Measurements from ENCODE around the gene GOLGA3.

DNA sequence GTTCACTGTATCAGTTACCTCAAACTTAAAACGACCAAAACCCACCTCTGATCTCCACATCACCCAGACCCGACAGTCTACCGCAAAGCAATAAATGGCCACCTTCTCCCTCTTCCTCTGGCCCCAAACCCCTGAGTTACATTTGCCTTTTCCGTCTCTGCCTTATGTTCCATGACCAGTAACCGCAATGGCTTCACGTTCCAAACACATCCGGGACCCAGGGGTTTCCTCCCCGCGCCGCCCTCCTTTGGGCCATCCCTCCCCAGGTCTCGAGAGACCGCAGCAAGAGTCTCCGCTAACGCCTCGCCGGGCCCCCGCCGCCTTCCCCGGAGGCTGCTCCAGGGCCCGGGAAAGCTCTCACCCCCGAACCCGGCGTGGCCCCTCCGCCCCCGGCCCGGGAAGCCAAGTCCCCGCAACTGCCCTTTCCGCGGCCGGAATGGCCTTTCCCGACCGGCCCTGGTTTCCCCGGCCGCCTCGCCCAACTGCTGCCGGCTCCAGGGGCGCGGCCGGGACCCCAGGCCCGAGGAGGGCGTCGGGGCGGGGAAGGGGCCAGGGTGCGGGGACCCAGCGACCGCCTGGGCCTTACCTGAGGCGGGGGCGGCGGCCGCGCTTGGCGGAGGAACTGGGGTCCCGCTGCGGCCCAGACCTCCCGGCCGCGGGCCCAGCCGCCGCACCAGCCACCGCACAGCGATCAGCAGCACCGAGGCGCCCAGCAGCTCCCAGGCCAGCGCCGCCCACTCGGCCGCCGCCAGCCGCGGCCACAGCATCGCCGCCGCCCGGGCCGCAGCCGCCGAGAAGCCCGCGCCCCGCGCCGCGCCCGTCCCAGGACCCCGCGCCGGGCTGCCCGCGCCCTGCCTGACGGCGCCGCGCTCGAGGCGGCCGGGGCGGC is 67.4 kb downstream of the GOLGA3 start, which contains the start of gene ANKLE2:
- TF ChIP-seq, protein P1, sequence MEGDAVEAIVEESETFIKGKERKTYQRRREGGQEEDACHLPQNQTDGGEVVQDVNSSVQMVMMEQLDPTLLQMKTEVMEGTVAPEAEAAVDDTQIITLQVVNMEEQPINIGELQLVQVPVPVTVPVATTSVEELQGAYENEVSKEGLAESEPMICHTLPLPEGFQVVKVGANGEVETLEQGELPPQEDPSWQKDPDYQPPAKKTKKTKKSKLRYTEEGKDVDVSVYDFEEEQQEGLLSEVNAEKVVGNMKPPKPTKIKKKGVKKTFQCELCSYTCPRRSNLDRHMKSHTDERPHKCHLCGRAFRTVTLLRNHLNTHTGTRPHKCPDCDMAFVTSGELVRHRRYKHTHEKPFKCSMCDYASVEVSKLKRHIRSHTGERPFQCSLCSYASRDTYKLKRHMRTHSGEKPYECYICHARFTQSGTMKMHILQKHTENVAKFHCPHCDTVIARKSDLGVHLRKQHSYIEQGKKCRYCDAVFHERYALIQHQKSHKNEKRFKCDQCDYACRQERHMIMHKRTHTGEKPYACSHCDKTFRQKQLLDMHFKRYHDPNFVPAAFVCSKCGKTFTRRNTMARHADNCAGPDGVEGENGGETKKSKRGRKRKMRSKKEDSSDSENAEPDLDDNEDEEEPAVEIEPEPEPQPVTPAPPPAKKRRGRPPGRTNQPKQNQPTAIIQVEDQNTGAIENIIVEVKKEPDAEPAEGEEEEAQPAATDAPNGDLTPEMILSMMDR (IDR thresholded peaks at IDR 0.05; ENCODE audit: low read depth, low read length, missing input control) = no peak
- TF ChIP-seq, protein P2, sequence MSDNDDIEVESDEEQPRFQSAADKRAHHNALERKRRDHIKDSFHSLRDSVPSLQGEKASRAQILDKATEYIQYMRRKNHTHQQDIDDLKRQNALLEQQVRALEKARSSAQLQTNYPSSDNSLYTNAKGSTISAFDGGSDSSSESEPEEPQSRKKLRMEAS (IDR thresholded peaks at IDR 0.05) = no peak
- TF ChIP-seq JUND (IDR thresholded peaks at IDR 0.05) (no peak), TAF1 (conservative IDR thresholded peaks at IDR 0.05) (no peak), FOXA1 (IDR thresholded peaks at IDR 0.05) (no peak), FOXA2 (IDR thresholded peaks at IDR 0.05) (no peak), HNF4A (conservative IDR thresholded peaks at IDR 0.05) (no peak)
- TF ChIP-seq, protein P3, sequence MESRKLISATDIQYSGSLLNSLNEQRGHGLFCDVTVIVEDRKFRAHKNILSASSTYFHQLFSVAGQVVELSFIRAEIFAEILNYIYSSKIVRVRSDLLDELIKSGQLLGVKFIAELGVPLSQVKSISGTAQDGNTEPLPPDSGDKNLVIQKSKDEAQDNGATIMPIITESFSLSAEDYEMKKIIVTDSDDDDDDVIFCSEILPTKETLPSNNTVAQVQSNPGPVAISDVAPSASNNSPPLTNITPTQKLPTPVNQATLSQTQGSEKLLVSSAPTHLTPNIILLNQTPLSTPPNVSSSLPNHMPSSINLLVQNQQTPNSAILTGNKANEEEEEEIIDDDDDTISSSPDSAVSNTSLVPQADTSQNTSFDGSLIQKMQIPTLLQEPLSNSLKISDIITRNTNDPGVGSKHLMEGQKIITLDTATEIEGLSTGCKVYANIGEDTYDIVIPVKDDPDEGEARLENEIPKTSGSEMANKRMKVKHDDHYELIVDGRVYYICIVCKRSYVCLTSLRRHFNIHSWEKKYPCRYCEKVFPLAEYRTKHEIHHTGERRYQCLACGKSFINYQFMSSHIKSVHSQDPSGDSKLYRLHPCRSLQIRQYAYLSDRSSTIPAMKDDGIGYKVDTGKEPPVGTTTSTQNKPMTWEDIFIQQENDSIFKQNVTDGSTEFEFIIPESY (IDR thresholded peaks at IDR 0.05) = no peak
- TF ChIP-seq, protein P4, sequence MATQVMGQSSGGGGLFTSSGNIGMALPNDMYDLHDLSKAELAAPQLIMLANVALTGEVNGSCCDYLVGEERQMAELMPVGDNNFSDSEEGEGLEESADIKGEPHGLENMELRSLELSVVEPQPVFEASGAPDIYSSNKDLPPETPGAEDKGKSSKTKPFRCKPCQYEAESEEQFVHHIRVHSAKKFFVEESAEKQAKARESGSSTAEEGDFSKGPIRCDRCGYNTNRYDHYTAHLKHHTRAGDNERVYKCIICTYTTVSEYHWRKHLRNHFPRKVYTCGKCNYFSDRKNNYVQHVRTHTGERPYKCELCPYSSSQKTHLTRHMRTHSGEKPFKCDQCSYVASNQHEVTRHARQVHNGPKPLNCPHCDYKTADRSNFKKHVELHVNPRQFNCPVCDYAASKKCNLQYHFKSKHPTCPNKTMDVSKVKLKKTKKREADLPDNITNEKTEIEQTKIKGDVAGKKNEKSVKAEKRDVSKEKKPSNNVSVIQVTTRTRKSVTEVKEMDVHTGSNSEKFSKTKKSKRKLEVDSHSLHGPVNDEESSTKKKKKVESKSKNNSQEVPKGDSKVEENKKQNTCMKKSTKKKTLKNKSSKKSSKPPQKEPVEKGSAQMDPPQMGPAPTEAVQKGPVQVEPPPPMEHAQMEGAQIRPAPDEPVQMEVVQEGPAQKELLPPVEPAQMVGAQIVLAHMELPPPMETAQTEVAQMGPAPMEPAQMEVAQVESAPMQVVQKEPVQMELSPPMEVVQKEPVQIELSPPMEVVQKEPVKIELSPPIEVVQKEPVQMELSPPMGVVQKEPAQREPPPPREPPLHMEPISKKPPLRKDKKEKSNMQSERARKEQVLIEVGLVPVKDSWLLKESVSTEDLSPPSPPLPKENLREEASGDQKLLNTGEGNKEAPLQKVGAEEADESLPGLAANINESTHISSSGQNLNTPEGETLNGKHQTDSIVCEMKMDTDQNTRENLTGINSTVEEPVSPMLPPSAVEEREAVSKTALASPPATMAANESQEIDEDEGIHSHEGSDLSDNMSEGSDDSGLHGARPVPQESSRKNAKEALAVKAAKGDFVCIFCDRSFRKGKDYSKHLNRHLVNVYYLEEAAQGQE (IDR thresholded peaks at IDR 0.05) = no peak
